HCT116 (cell line): ENCODE data around the gene RAD21L1.

Source experiments
- EZH2 ChIP-seq: fragments of 200-600 bp; sonication (generic); IDR thresholded peaks from 2 replicates; pipeline ENCODE4 v1.6.1; 2017; ENCODE audit warnings: antibody characterized with exemption, mixed run types
- POLR2AphosphoS5 ChIP-seq: IDR thresholded peaks from 2 replicates; pipeline ENCODE4 v1.6.1; 2011; ENCODE audit warnings: mild to moderate bottlenecking, low read depth, low read length, moderate library complexity
- SIN3A ChIP-seq: IDR thresholded peaks from 2 replicates; pipeline ENCODE4 v1.6.1; 2012; ENCODE audit warnings: low read depth
- SRF ChIP-seq: IDR thresholded peaks from 2 replicates; pipeline ENCODE4 v1.6.1; 2012; ENCODE audit warnings: low read depth
- TCF7L2 ChIP-seq: IDR thresholded peaks from 2 replicates; pipeline ENCODE4 v1.7.0; 2011; ENCODE audit warnings: borderline replicate concordance, inconsistent platforms; ENCODE audit not compliant: insufficient read depth, insufficient read length; ENCODE audit errors: extremely low read depth
- ZFX ChIP-seq: fragments of 450-650 bp; IDR thresholded peaks from 2 replicates; pipeline ENCODE4 v1.6.1; 2017
- TF ChIP-seq, protein P1 (sequence below): IDR thresholded peaks from 2 replicates; pipeline ENCODE4 v1.6.1; 2012
- TF ChIP-seq, protein P2 (sequence below), 3 experiments: fragments of 200-600 bp in 1 of 3; sonication (generic) in 1 of 3; IDR thresholded peaks in 2 of 3; conservative IDR thresholded peaks in 1 of 3; 2 replicates each; pipeline ENCODE4 v1.5.1; 2012 to 2017; ENCODE audit warnings: low read depth in 2 of 3, low read length in 2 of 3, antibody characterized with exemption in 1 of 3, borderline replicate concordance in 1 of 3, control low read depth in 1 of 3, mild to moderate bottlenecking in 1 of 3, mixed read lengths in 1 of 3, mixed run types in 1 of 3, moderate library complexity in 1 of 3; ENCODE audit not compliant: insufficient read depth in 1 of 3

DNA sequence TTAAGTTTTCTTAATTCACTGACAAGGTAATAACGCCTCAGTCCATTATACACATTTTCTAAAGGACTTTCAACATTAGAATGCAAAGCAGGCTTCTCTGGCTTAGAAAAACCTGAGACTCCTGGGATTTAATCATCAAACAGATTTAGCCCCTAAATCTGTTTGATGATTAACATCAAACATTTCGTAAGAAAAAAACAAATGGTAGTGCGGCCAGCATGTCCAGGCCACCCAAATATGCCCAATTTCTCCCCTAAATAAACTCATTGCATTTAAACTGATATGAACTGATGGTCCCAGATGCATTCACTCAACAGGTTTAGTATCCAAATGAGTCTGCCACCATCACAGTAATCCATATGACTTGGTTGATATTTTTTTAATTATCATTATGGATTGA is 47.2 kb upstream of the RAD21L1 start:
- TF ChIP-seq EZH2 (no peak), TCF7L2 (no peak), SRF (no peak), ZFX (no peak), SIN3A (no peak), POLR2AphosphoS5 (no peak)
- TF ChIP-seq, protein P1, sequence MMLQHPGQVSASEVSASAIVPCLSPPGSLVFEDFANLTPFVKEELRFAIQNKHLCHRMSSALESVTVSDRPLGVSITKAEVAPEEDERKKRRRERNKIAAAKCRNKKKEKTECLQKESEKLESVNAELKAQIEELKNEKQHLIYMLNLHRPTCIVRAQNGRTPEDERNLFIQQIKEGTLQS: no peak
- TF ChIP-seq, protein P2, sequence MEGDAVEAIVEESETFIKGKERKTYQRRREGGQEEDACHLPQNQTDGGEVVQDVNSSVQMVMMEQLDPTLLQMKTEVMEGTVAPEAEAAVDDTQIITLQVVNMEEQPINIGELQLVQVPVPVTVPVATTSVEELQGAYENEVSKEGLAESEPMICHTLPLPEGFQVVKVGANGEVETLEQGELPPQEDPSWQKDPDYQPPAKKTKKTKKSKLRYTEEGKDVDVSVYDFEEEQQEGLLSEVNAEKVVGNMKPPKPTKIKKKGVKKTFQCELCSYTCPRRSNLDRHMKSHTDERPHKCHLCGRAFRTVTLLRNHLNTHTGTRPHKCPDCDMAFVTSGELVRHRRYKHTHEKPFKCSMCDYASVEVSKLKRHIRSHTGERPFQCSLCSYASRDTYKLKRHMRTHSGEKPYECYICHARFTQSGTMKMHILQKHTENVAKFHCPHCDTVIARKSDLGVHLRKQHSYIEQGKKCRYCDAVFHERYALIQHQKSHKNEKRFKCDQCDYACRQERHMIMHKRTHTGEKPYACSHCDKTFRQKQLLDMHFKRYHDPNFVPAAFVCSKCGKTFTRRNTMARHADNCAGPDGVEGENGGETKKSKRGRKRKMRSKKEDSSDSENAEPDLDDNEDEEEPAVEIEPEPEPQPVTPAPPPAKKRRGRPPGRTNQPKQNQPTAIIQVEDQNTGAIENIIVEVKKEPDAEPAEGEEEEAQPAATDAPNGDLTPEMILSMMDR (IDR thresholded peaks at IDR 0.05 in 2 of 3, conservative IDR thresholded peaks at IDR 0.05 in 1 of 3; ENCODE audit: borderline replicate concordance in 1 of 3, insufficient read depth in 1 of 3, low read depth in 2 of 3, low read length in 2 of 3): no peak
